ENCODE results near the gene MORC1. TPM values are rescaled to one million over a fixed set of nuclear protein-coding genes. Genes with fewer than 3 reads are reported as not detected.
"Not testable (repeated sequence)": the region's sequence is repeated elsewhere in the genome, so short reads cannot be mapped to it uniquely, and the experiment has no call there.

MORC1 gene, protein sequence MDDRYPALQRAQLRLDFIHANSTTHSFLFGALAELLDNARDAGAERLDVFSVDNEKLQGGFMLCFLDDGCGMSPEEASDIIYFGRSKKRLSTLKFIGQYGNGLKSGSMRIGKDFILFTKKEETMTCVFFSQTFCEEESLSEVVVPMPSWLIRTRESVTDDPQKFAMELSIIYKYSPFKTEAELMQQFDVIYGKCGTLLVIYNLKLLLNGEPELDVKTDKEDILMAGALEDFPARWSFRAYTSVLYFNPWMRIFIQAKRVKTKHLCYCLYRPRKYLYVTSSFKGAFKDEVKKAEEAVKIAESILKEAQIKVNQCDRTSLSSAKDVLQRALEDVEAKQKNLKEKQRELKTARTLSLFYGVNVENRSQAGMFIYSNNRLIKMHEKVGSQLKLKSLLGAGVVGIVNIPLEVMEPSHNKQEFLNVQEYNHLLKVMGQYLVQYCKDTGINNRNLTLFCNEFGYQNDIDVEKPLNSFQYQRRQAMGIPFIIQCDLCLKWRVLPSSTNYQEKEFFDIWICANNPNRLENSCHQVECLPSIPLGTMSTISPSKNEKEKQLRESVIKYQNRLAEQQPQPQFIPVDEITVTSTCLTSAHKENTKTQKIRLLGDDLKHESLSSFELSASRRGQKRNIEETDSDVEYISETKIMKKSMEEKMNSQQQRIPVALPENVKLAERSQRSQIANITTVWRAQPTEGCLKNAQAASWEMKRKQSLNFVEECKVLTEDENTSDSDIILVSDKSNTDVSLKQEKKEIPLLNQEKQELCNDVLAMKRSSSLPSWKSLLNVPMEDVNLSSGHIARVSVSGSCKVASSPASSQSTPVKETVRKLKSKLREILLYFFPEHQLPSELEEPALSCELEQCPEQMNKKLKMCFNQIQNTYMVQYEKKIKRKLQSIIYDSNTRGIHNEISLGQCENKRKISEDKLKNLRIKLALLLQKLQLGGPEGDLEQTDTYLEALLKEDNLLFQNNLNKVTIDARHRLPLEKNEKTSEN
- not detected for total RNA-seq
- long read RNA-seq, result 0 reads

GRCh38 chr3:109117939-109118338, at the start of gene MORC1:
Gene MORC1 (minus strand): TSS chr3:109118134. CDS start chr3:109118059, 75 bp downstream.
- DNase-seq (ENCODE audit: low spot score), result no peak
- intact Hi-C loops (cut with DNase I), result no loop called here

DNA sequence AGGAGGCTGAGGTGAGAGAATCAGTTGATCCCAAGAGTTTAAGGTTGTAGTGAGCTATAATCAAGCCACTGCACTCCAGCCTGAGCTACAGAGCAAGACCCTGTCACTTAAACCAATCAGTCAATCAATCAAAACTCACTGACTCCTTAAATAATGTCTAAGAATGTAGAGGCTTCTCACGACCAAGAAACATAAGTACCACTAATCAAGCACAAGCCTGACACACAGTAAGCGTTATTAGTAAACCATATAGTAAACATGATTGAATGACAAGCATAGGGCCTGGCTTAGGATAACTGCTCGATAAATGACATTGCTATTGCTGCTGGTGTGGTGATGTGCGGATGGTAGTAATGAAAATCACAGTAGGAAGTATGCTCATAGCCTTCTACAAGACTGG, 48.0 kb upstream of the MORC1 start:
- intact Hi-C loops (cut with DNase I), result no loop called here
- DNase-seq (ENCODE audit: low spot score), result no peak

DNA sequence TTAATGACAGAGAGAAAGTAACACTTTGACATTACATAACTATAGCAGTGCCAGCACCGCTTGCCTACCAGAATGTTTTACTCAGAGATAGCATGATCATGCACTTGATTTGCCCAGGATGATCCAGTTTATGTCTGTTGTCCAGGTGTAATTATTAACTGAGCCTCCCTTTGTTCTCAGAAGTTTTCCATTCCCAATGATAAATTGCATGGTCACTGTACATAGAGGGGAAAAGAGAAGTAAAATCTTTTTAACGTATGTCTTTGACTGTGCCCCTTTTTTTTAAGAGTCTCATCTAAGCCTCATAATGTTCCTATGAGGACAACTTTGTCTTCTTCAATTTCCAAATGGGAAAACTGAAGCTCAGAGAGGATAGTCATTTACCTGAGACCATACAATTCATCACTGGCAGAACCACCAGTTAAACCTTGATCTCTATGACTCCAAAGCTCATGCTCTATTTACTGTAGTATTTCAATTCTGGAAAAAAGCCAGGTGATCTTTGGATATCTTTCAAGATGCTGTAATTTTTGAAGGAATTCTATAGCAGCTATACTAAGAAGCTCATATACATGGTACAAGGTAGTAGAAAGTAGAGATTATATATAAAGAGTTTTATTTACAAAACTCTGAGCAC, 43.7 kb upstream of the MORC1 start:
- DNase-seq (ENCODE audit: low spot score), result no peak
- intact Hi-C loops (cut with DNase I), result no loop called here

GRCh38 chr3:109155828-109156227, 37.9 kb upstream of the MORC1 start:
- no peak for DNase-seq (ENCODE audit: low spot score)

DNA sequence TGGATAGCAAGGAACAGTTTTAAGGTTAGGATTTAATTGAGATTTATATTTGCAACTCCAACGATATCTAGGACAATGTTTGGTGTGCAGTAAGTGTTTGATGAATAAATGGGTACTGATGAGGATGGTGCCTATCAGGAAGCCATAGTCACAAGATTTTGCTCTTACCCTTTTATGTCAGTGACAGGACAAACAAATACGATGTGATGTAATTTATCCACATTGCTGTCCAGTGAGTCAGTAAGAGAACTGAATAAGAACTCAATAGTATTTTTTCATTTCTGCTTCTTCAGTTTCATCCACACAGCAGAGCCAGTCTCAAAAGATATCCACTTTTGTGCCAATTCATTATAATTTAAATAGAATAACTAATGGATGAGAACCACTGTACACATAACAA, 37.0 kb upstream of the MORC1 start:
- intact Hi-C loops (cut with DNase I), result no loop called here
- DNase-seq (ENCODE audit: low spot score), result no peak

More at GRCh38 chr3:109155828-109156227, 37.9 kb upstream of the MORC1 start:
- intact Hi-C loops (cut with DNase I), result no loop called here

DNA sequence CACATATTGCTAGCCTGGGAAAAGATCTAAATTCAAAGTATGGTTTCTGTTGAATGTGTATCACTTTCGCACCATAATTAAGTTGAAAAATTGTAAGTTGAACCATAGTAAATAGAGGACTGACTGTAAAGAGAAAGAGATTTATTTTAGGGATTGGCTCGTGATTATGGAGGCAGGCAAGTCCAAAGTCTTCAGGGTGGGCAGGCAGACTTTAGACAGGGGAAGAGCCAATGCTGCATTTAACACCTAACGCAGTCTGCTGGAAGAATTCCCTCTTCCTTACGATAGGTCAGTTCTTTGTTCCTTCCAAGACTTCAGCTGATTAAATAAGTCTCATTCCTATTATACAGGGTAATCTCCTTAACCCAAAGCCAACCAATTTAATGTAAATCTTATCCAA, 34.4 kb upstream of the MORC1 start:
- no peak for DNase-seq (ENCODE audit: low spot score)
- intact Hi-C loops (cut with DNase I), result no loop called here

DNA sequence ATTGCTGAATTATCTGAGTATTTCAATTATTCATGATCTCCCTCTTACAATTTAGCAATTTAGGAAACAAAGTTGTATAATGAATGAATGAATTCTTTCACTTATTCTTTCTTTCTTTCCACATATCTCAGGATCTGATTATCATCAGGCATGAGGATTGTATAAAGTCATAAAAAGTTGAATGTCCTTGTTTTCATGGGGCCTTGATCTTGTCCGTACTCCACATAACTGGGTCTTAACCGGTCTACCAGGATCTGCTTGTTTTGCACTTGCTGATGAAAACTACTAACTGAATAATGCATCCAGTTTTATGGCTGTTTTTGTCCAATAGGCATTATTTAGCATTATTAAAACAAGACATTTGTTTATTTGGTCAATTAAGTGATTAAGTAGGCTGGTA, 31.1 kb upstream of the MORC1 start:
- DNase-seq (ENCODE audit: low spot score), result no peak
- intact Hi-C loops (cut with DNase I), result no loop called here

GRCh38 chr3:109143646-109144045, 25.7 kb upstream of the MORC1 start:
- no peak for DNase-seq (ENCODE audit: low spot score)
- intact Hi-C loops (cut with DNase I), result no loop called here

- intact Hi-C loops (cut with DNase I), result no loop called here
- no peak for DNase-seq (ENCODE audit: low spot score)
Measured at GRCh38 chr3:109140318-109140717, 22.4 kb upstream of the MORC1 start.

- DNase-seq (ENCODE audit: low spot score), result no peak
- intact Hi-C loops (cut with DNase I), result no loop called here
Measured at GRCh38 chr3:109137761-109138160, 19.8 kb upstream of the MORC1 start.

- no peak for DNase-seq (ENCODE audit: low spot score)
- intact Hi-C loops (cut with DNase I), result no loop called here
Measured at GRCh38 chr3:109136523-109136922, 18.6 kb upstream of the MORC1 start, which contains the start of gene C3orf85. Gene C3orf85 (plus strand): TSS chr3:109136719. CDS start chr3:109136848, 129 bp downstream.

GRCh38 chr3:109133474-109133816, 15.5 kb upstream of the MORC1 start:
- intact Hi-C loops (cut with DNase I); DNase-seq (ENCODE audit: low spot score): not testable (repeated sequence)

DNA sequence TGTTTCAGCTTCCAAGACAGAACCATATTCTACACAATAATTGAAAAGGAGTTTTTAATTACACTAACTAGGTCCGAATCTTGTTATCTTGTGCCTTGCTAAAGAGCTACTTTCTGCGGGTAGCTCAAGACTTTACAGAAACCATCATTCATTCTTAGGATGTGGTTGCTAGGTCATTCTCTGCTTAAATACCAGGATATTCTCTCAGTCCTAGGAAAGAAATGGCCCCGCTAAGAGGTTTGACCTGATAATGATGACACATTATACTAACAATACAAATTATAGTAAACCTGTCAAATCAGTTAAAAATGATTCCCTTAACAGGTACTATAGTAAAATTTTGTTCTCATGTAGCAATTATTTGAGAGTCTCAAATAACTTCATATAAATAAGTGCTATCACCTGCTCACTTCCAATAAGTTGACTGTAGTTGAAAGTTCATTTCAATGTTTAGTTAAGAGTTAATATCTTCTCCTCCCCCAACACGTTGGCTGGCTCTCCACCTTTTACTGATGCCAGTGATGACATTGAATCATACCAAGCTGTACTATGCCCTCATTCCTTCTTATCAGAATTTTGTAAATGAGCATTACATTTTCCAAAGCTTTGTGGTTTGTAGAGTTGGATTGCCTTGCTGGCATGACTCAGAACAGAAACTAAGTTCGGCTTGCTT, 15.0 kb upstream of the MORC1 start:
- DNase-seq (ENCODE audit: low spot score), result no peak
- intact Hi-C loops (cut with DNase I), result no loop called here

DNA sequence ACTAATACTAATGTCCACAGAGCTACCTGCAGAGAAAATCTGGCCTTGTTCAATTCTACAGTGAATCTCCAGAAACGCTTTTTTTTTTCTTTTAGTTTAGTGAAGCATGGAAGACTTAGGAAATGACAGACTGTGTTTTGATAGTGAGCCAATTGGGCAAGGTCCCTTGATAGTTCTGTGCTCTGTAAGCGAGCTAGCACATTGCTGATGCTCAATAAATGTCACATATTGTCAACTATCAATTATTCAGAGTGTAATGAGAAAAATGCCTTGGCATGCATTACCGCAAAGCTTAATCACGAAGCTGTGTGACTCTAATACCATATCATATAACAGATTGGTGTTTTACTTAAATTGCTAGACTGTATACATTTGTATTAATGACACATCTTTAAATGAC, 13.3 kb upstream of the MORC1 start:
- no peak for DNase-seq (ENCODE audit: low spot score)
- intact Hi-C loops (cut with DNase I), result no loop called here

- intact Hi-C loops (cut with DNase I), result no loop called here
- no peak for DNase-seq (ENCODE audit: low spot score)
Measured at GRCh38 chr3:109127553-109127952, 9.6 kb upstream of the MORC1 start.

DNA sequence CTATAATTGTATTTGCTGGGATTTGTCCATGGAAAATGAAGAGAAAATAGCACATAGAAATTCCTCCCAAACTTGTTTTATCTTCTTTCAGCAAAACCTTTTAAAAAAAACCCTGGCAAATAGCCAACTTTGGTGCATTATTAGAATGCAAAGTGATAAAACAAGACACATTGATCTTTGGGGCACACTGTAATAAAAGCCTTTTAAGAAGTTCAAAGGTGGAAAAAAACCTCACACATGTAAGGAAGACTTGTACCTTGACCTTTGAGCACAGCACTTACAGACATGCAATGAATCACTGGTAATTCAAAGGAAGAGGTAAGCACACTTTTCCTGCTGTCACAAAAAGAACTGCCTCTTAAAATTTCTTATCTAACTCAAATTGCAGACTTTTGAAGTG, 8.0 kb upstream of the MORC1 start:
- DNase-seq (ENCODE audit: low spot score), result no peak

DNA sequence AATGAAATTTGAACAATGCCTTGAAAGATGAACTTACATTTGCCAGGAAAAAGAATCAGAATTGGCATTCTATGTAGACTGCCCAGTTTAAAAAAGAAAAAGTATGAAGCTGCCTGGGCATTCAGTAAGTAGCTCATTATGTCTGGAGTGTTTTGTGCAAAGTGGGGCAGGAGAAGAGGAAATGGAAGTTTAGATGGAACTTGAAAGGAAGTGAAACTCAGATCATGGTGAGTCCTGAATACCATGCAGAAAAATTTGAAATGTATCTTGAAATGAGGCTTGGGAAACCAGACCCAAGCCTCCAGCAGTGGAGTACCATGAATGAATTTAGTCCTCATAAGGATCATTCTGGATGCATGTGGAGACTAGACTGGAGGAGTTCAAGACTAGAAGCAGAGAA, 4.8 kb upstream of the MORC1 start:
- intact Hi-C loops (cut with DNase I), result no loop called here
- no peak for DNase-seq (ENCODE audit: low spot score)

More for the DNA sequence above, 8.0 kb upstream of the MORC1 start:
- intact Hi-C loops (cut with DNase I), result no loop called here

DNA sequence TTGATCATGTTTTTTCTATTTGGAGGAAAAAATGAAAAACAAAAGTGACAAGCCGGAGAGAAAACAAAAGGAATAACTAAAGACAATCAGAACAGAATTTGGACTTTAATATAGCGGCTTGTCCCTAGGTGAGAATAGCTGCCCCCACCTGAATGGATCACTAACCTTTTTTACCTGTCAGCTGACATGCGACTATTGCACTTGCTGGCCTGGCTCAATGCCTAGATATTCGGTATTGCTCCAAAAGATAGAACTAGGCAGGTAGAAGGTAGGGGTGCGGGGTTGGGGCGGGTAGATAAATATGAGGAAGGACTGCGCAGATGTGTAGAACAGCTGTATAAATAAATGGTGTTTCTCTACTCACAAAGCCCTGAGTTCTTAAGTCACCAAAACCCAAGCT, 650 bp upstream of the MORC1 start:
- intact Hi-C loops (cut with DNase I), result no loop called here
- no peak for DNase-seq (ENCODE audit: low spot score)

- DNase-seq (ENCODE audit: low spot score), result no peak
- intact Hi-C loops (cut with DNase I), result no loop called here
Measured at GRCh38 chr3:109116031-109116430, 1.9 kb downstream of the MORC1 start.

- intact Hi-C loops (cut with DNase I), result no loop called here
- no peak for DNase-seq (ENCODE audit: low spot score)
Measured at GRCh38 chr3:109115451-109115850, 2.5 kb downstream of the MORC1 start.
